Raji (cell line): ENCODE results near the gene MTHFD1L.

ENCODE experiments used
- POLR2A ChIP-seq: IDR thresholded peaks from 2 replicates; pipeline ENCODE4 v1.6.1; 2011; ENCODE audit warnings: low read depth, low read length, control low read depth; ENCODE audit not compliant: insufficient read depth

Gene MTHFD1L

DNA sequence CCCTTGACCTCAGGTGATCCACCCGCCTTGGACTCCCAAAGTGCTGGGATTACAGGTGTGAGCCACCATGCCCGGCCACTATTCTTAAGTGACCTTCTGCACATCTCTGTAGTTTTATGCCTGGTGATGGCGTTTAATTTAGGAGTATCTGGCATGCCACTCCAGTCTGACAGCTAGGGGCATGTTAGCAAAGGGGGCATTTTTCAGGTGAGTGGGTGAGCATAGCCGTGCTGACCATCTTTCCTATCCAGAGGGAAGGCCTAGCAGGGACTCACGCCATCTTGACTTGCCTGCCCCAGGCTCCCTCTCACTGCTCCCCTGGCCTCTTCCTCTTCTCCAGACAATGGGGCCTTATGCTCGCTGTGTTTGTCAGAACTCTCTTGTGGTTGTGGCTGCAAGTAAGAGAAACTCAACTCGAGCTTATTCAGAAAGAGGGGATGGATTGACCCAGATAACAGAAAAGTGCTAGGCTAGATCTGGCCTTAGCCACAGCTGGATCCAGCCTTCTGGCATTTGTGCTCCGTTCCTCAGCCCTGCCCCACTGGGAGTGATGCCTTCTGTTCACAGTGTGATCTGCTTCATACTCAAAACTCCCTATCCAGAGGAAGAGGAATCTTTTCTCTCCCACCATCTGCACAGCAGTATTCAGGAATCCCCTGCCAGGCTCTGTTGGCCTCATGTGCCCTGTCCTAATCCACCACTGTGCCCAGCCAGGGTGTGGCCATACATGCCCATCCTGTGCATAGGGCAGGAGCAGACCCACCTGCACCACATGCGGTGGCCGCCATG, 199.7 kb downstream of the MTHFD1L start:
- no peak for TF ChIP-seq POLR2A

DNA sequence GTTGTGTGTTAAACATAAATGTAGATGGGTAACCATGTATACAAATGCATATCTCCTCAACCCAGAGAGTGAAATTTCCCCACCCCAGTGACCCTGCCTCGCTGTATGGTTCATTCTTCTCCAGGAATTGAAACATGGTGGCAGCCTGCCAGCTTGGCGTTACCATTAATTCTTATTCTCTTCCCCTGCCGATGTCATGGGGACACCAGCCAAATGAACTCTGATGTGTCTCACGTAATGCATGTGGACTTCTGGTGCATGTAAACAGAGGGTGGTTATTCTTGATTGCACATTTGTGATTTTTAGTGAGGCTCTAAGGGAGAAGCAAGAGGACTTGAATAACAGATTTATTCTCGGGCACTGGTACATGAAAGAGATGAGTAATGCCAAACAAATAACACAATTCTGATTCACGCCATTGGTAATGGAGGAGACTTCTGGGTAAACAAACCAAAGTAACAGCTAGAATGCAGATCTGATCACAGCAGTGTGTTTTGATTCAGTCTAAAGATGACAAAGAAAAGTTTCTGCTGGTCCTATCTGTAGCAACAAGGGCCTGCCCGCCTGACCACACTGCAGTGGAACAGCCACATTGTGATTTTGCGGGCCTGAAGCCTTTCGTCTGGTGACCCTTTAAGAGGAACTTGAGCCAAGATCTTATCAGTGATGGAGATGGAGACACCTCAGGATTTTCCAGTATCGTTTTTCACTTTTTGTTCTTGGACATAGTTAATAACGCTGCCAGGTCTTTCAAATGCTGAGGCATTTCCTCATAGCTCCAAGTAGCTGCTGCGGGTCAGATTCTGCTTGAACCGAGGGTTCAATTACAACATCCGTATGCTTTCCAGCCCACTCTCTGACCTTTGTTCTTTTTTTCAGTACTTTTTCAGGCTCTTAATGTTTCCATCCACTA, 202.4 kb downstream of the MTHFD1L start:
- no peak for TF ChIP-seq POLR2A

DNA sequence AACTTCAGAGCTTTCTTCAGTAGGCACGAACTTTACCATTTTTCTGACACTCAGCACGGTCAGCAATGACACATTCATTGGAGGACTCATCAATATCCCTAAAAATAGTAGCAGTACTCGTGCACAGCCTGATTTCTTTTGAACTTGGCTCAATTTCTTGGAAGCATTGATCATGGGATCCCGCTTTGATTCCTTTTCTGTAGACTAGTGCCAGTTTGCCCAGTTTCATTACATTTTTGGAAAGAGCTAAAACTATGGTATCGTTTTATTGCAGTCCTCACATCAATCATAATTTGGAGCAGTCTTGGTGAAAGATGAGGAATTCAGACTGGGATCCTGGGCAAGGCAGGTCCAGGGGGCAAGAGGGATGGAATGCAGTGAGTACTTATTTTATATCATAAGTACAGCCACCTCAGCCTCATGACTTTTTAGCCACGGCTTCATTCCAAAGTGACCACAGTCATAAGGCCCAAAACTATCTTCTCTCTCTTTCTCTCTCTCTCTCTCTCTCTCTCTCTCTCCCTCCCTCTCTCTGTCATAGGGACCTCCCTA, 203.3 kb downstream of the MTHFD1L start:
- TF ChIP-seq POLR2A, result no peak

DNA sequence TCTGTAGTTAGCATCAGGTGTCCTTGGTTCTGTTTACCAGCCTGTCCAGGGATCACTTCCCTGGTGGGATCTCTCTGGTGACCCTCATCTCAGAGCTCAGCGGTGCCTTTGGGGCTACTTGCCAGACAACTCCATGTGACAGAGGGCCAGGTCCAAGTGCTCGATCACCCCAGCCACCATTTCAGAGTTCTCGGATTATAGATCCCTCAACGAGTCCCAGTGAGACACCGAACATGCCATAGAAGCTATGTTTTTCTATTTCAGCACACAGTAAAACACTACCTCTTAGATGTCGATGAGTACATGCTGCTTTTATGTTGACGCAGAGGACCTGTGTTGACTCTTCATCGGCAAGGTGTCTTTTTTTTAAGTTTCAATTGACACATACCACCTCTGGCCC, 204.1 kb downstream of the MTHFD1L start:
- no peak for TF ChIP-seq POLR2A

DNA sequence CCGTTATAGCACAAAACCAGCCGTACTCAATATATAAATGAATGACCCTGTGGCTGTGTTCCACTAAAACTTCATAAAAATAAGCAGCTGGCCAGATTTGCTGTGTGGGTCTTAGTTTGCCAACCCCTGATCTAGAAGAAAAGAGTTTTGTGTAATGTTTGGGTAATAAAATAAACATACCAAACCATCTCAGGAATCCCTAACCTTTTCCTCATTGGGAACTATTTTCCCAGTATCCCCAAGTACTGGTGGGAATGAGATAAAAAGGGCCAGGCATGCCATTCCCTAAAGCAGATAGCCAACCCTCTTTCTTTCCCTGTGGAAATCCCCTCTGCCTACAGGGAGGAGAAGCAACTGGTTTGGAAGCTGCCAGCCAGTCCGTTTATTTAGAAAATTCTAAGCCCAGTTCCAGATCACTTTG, 205.1 kb downstream of the MTHFD1L start:
- TF ChIP-seq POLR2A, result no peak

DNA sequence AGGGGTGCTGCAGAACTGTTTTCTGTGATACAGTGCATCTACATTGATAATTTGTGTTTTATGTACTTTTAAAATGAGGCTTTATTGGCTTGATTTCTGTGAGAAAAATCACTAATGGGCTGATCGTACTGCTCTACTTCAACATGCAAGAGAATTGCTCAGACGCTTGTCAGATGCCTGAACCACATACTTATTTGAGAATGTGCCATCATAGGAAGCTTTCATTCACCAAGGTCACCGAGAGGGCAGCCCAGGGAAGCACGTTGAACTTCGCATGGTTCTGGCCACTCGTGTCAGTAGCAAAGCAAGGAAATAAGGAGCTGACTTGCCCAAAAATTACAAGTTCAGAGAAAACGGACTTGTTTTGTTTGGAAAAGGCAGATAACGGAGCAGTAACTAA, 205.8 kb downstream of the MTHFD1L start:
- TF ChIP-seq POLR2A, result no peak

DNA sequence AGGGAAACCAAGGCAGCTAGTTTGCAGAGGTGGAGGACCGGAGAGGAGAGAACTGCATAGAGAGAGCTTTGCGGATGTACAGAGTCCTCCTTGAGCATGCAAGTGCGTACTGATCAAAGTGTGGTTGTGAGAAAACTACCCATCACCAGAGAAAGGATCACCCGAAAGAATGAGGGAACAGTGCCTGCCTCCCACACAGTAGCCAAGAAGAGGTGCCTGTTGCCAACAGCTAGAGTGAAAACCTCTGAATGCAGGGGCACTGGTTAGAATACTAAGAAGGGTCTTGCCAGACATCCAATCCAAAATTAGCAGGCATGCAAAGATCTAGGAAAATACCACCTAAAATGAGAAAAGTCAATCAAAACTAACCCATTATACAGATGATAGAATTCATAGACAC, 207.6 kb downstream of the MTHFD1L start:
- TF ChIP-seq POLR2A, result no peak

DNA sequence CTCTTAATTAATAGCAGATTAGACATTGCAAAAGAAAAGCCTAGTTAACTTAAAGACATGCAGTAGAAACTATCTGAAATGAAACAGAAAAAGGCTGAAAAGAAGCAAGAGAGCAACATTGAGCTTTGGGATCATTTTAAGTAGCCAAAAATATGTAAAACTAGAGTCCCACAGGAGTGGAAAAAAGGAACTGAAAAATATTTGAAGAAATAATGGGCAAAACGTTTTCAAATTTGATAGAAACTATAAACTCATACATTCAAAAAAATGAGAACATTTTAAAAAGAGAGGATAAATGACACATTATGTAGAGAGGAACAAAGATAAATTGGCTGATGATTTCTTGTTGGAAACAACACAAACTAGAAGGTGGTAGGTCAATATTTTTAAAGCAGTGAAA, 208.2 kb downstream of the MTHFD1L start:
- TF ChIP-seq POLR2A, result no peak

DNA sequence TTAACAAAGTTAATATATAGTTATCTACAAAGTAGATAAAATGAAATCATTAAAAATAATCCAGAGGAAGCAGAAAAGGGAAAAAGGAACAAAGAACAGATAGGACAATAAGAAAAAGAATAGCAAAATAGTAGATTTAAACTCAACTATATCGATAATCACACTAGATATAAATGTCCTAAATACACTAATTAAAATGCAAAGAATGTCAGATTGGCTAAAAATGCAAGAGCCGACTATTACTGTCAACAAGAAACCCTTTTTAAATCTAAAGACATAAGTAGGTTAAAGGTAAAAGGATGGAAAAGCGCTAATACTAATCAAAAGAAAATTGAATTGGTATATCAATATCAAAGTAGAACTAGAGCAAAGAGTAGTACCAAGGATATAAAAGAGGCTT, 209.5 kb downstream of the MTHFD1L start:
- TF ChIP-seq POLR2A, result no peak

DNA sequence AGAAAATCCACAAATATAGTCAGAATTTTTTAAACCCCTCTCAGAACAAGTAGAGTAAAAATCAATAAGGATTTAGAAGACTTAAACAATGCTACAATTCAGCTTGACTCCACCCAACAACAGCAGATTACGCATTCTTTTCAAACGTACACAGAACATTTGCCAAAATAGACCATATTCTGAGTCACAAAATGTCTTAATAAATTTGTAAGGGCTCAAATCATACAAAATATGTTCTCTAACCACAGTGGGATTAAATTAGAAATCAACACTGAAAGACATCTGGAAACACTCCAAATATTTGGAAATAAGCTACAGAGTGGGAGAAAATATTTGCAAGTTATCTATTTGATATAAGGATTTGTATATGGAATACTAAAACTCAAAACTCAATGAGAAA, 210.0 kb downstream of the MTHFD1L start:
- no peak for TF ChIP-seq POLR2A

DNA sequence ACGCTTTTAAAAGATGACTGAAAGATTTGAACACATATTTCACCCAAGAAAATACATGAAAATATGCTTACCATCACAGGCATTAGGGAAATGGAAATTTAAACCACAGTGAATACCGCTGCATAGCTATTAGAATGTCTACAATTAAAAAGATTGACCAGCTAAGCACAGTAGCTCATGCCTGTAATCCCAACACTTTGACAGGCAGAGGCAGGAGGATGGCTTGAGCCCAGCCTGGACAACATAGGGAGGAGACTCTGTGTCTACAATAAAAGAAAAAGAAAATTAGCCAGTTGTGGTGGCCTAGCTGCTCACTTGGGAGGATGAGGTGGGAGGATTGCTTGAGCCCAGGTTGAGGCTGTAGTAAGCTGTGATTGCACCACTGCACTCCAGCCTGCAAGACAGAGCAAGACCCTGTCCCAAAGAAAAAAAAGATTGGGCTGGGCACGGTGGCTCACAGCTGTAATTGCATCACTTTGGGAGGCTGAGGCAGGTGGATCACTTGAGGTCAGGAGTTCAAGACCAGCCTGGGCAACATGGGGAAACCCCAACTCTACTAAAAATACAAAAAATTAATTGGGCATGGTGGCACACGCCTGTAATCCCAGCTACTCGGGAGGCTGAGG, 210.5 kb downstream of the MTHFD1L start:
- TF ChIP-seq POLR2A, result no peak

DNA sequence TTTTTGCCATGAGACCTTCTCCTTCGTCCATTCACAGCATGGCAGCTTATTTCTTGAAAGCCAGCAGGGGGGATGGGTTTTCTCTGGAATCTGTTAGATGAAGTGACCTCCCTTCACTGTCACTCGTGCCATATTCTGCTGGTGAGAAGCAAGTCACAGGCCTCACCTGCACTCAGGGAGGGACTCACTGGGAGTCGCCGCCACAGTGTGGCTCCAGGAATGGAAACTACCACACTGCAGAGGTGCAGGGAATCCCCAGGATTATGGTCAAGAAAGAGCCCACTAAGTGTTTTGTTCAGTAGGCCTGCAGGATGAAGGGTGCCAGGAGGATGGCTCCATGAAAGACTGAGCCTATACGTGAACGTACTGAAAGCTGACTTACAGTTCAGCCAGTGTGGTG, 213.2 kb downstream of the MTHFD1L start:
- TF ChIP-seq POLR2A, result no peak

DNA sequence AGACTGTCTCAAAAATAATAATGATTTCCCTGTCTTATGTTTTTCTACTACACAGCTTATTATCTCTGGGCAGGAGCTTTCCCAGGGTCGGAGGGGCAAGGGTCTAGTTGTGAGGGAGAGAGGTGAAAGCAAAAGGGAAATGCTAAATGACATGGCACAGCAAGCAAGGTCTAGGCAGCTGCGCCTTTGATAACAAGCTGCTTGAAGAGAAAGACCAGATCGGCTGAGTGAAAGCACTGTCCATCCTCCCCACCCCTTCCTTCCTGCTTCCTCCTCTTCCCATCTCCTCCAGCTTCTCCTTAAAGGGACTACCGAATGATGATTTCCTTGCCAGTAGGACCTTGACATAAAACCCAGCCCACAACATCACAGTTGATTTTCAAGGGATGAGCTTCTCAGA, 216.2 kb downstream of the MTHFD1L start:
- TF ChIP-seq POLR2A, result no peak

DNA sequence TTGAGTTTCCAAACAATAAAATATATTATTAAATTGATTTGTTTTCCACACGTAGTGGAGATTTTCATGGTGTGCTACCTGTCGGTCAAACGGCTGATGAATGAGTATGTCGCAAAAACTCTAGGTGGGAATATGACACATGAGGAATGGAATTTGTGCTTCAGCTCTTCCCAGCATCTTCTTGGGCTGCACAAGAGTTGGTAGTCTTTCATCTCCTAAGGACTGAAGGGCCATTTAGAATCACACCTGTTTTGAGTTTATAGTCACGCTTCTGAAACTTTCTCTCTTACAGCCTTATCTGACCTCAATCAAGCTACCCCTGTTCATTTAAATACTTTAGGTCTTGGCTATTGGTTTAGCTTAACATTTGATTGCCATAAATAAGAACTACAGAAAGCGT, 216.6 kb downstream of the MTHFD1L start:
- TF ChIP-seq POLR2A, result no peak

DNA sequence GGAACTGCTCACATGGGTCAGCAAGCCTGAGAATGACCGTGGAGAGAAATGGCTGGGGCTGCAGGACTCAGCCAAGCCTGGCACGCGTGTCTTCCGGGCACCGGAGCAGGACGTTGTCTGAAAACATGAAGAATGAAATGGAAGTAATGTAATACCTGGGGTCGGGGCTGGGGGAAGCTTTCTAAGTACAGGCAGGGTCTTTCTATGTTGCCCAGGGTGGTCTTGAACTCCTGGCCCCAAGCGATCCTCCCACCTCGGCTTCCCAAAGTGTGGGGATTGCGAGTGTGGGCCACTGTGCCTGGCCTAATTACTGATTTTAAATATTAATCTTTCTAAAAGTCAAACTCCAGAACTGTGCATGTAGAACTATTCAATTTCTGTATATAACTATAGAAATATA, 218.8 kb downstream of the MTHFD1L start:
- TF ChIP-seq POLR2A, result no peak
